Endothelial cell (in vitro differentiated cells): Measurements from ENCODE around the gene HSD17B3. TPM values are rescaled to one million over a fixed set of nuclear protein-coding genes. Genes with fewer than 3 reads are reported as not detected.
A peak's percentile ranks its signal among the peaks of the same experiment; 100 is the strongest.

ENCODE experiments used
- DNase-seq: peaks from one replicate; pipeline ENCODE4 v3.0.0; 2021; ENCODE audit warnings: low spot score
- H3K27ac Mint-ChIP-seq: one replicate; pipeline ENCODE4 v1.8.0; 2021; ENCODE audit warnings: mixed read lengths, inconsistent platforms; ENCODE audit not compliant: unreplicated experiment
- H3K27me3 Mint-ChIP-seq: one replicate; pipeline ENCODE4 v1.8.0; 2021; ENCODE audit warnings: mild to moderate bottlenecking, moderate library complexity, mixed read lengths, inconsistent platforms; ENCODE audit not compliant: unreplicated experiment
- H3K36me3 Mint-ChIP-seq: one replicate; pipeline ENCODE4 v1.8.0; 2021; ENCODE audit warnings: mild to moderate bottlenecking, low read depth, mixed read lengths, inconsistent platforms; ENCODE audit not compliant: unreplicated experiment
- H3K4me1 Mint-ChIP-seq: one replicate; pipeline ENCODE4 v1.8.0; 2021; ENCODE audit warnings: mild to moderate bottlenecking, mixed read lengths, inconsistent platforms; ENCODE audit not compliant: unreplicated experiment
- H3K4me3 Mint-ChIP-seq: one replicate; pipeline ENCODE4 v1.8.0; 2021; ENCODE audit warnings: mild to moderate bottlenecking, mixed read lengths, inconsistent platforms; ENCODE audit not compliant: unreplicated experiment
- H3K9me3 Mint-ChIP-seq: one replicate; pipeline ENCODE4 v1.8.0; 2021; ENCODE audit warnings: mixed read lengths, inconsistent platforms; ENCODE audit not compliant: unreplicated experiment
- total RNA-seq: library from RNA; stranded (reverse); fragmentation: NEBNext Ultra II Directional; extraction: Animal tissue kit (Norgen Biotek cat#: 25700); gene quantifications from one replicate; pipeline ENCODE4 v1.2.1, GENCODE V29; 2021; ENCODE audit not compliant: unreplicated experiment
- TF ChIP-seq, protein P1 (sequence below): fragments of 200-600 bp; sonication (generic); IDR thresholded peaks from one replicate; pipeline ENCODE4 v1.5.0; 2021; ENCODE audit warnings: antibody characterized with exemption; ENCODE audit not compliant: unreplicated experiment

The HSD17B3 gene
- total RNA-seq, 1 donor from 2014 or later = not detected

- Mint-ChIP-seq H3K9me3 (no peaks in the 10 kb centered on the region), H3K27ac (no peak overlapping the region), H3K4me3 (no peak overlapping the region), H3K4me1 (no peaks in the 10 kb centered on the region), H3K36me3 (no peaks in the 10 kb centered on the region), H3K27me3 (peaks cover 4% of the 10 kb centered on the region)
- TF ChIP-seq, protein P1, sequence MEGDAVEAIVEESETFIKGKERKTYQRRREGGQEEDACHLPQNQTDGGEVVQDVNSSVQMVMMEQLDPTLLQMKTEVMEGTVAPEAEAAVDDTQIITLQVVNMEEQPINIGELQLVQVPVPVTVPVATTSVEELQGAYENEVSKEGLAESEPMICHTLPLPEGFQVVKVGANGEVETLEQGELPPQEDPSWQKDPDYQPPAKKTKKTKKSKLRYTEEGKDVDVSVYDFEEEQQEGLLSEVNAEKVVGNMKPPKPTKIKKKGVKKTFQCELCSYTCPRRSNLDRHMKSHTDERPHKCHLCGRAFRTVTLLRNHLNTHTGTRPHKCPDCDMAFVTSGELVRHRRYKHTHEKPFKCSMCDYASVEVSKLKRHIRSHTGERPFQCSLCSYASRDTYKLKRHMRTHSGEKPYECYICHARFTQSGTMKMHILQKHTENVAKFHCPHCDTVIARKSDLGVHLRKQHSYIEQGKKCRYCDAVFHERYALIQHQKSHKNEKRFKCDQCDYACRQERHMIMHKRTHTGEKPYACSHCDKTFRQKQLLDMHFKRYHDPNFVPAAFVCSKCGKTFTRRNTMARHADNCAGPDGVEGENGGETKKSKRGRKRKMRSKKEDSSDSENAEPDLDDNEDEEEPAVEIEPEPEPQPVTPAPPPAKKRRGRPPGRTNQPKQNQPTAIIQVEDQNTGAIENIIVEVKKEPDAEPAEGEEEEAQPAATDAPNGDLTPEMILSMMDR = no peak
- no peak for DNase-seq
Observed at GRCh38 chr9:96249746-96250145, 52.2 kb downstream of the HSD17B3 start.

GRCh38 chr9:96246267-96246671, 55.7 kb downstream of the HSD17B3 start:
- Mint-ChIP-seq H3K4me3 (no peak overlapping the region), H3K36me3 (no peaks in the 10 kb centered on the region), H3K4me1 (no peaks in the 10 kb centered on the region), H3K27ac (no peak overlapping the region), H3K9me3 (no peaks in the 10 kb centered on the region), H3K27me3 (peaks cover 6% of the 10 kb centered on the region)
- DNase-seq = no peak
- TF ChIP-seq, protein P1 = no peak

- Mint-ChIP-seq H3K9me3 (no peaks in the 10 kb centered on the region), H3K4me1 (no peaks in the 10 kb centered on the region), H3K4me3 (no peak overlapping the region), H3K27ac (no peak overlapping the region), H3K36me3 (no peaks in the 10 kb centered on the region), H3K27me3 (peaks cover 6% of the 10 kb centered on the region)
- TF ChIP-seq, protein P1 = peak; percentile 25
- DNase-seq = no peak
Observed at GRCh38 chr9:96245399-96245798, 56.6 kb downstream of the HSD17B3 start.

DNA sequence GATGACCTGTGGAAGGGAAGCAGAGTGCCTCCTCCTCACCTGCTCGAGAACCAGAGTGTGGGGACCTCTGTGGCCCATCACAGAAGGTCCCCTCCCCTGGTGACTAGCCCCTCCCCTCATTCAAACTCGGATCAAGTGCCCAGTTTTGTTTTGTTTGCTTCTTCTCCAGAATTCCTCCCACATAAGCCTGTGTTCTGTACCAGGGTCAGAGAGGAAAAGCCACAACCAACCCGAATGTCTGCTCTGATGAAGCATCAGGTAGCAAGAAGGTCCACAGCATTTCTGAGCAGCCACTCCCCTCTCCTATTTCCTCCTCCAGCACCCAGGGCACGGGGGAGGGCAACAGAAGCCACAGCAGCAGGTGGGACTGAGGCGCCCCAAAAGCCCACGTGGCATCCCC, 58.2 kb downstream of the HSD17B3 start:
- H3K9me3 Mint-ChIP-seq = no peaks in the 10 kb centered on the region
- no peak overlapping the region for H3K27ac Mint-ChIP-seq
- no peak overlapping the region for H3K4me3 Mint-ChIP-seq

DNA sequence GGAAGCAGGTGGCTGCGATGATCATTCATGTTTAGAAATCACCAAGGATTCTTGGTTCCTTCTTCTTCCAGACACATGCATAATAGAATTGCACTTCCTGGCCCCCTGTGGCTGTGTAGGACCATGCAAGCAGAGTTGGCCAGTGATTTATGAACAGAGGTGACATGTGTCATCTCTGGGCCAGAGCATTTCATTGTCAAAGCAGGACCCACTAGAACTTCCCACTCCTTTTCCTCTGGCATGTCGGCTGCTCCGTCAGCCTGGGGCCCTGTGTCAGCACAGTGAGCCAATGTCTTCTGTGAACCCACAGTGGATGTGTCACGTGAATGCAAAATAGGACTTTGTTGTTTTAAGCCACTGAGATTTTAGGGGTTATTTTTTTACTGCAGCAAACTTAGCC, 59.2 kb downstream of the HSD17B3 start:
- Mint-ChIP-seq H3K9me3 (no peaks in the 10 kb centered on the region), H3K4me1 (no peaks in the 10 kb centered on the region), H3K27ac (no peak overlapping the region), H3K4me3 (no peak overlapping the region), H3K36me3 (no peaks in the 10 kb centered on the region), H3K27me3 (peaks cover 4% of the 10 kb centered on the region)
- DNase-seq = no peak
- TF ChIP-seq, protein P1 = no peak

More for the DNA sequence above, 58.2 kb downstream of the HSD17B3 start:
- H3K4me1 Mint-ChIP-seq = no peaks in the 10 kb centered on the region
- no peaks in the 10 kb centered on the region for H3K36me3 Mint-ChIP-seq
- no peak for DNase-seq
- H3K27me3 Mint-ChIP-seq = peaks cover 4% of the 10 kb centered on the region
- TF ChIP-seq, protein P1 = no peak
